Activated T-cell treated with anti-CD3 and anti-CD28 coated beads for 4 hours (primary cell): ENCODE measurements around the gene DCDC2.
"Not testable (repeated sequence)": the region's sequence is repeated elsewhere in the genome, so short reads cannot be mapped to it uniquely, and the experiment has no call there.

Experiments
- DNase-seq: peaks from one replicate; pipeline ENCODE4 v3.0.0-alpha.2; 2020

Gene DCDC2

GRCh38 chr6:24357336-24358218, at the start of gene DCDC2:
TSS of gene DCDC2 (minus strand) at chr6:24358059. CDS start at chr6:24357750, 309 bp downstream.
- peak; percentile 12 for DNase-seq

GRCh38 chr6:24405262-24405661, 47.4 kb upstream of the DCDC2 start:
- DNase-seq: no peak

GRCh38 chr6:24403501-24403824, 45.6 kb upstream of the DCDC2 start:
- no peak for DNase-seq

- peak; percentile 71 for DNase-seq
Observed at GRCh38 chr6:24402697-24403500, 45.0 kb upstream of the DCDC2 start, which contains the start of gene MRS2. TSS of gene MRS2 (plus strand) at chr6:24402936. CDS start at chr6:24403047, 111 bp downstream.

GRCh38 chr6:24401458-24401857, 43.6 kb upstream of the DCDC2 start:
- no peak for DNase-seq

GRCh38 chr6:24400045-24401039, 42.5 kb upstream of the DCDC2 start:
- DNase-seq: not testable (repeated sequence)

GRCh38 chr6:24397631-24398030, 39.8 kb upstream of the DCDC2 start:
- DNase-seq: no peak

- no peak for DNase-seq
Observed at GRCh38 chr6:24396824-24397223, 39.0 kb upstream of the DCDC2 start.

GRCh38 chr6:24394780-24395437, 37.0 kb upstream of the DCDC2 start:
- DNase-seq: no peak

- no peak for DNase-seq
Observed at GRCh38 chr6:24394061-24394779, 36.4 kb upstream of the DCDC2 start.

- DNase-seq: no peak
Observed at GRCh38 chr6:24391756-24392405, 34.0 kb upstream of the DCDC2 start.

GRCh38 chr6:24391208-24391607, 33.3 kb upstream of the DCDC2 start:
- no peak for DNase-seq

- DNase-seq: no peak
Observed at GRCh38 chr6:24387818-24388217, 30.0 kb upstream of the DCDC2 start.

- DNase-seq: no peak
Observed at GRCh38 chr6:24385536-24386269, 27.8 kb upstream of the DCDC2 start.

GRCh38 chr6:24384369-24385130, 26.7 kb upstream of the DCDC2 start:
- not testable (repeated sequence) for DNase-seq

GRCh38 chr6:24382891-24383494, 25.1 kb upstream of the DCDC2 start:
- not testable (repeated sequence) for DNase-seq

- DNase-seq: no peak
Observed at GRCh38 chr6:24382220-24382540, 24.3 kb upstream of the DCDC2 start.

- DNase-seq: no peak
Observed at GRCh38 chr6:24381476-24382219, 23.8 kb upstream of the DCDC2 start.
